NCI-H526 (cell line): ENCODE results near the gene ACVR1B.

Experiments used
- DNase-seq, 2 experiments: peaks; one replicate each; lab custom pipeline; 2025; lab: John Stamatoyannopoulos, UW

ACVR1B gene

DNA sequence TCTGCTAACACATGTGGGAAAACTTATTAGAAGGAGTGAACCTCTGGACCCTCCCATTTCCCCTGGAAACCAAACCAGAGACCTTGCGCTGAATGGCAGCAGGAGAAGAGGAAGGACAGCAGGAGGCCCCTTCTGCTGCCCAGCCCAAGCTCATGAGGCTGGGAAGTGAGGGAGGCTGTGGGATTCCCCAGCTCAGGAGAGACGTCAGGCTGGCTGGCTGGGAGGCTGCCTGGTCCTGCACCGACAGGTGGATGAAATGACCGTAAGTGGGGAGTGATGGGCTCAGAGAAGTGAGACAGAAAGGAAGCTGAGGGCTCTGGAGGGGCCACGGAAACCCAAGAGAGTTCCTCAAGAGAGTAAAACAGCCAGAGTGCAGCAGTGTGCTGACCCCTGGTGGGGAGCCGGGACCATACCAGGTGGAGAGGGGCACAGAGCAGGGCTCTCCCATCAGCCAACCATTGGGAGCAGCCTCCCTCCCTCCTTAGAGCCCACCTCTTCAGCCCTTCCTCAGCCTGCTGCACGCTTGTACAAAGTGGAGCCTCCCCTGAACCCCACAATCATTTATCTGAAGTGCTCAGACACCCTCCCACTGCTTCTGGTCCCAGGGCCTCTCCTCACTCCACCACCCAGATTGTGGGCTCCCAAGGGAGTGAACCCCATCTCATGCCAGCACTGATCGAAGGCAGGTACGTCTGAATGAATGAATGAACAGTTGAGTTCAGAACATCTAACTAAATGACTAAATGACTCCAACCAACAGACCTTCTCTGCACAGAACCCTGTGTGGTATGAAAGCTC is 69.2 kb downstream of the ACVR1B start:
- peak; percentile 76 to 88 for DNase-seq

DNA sequence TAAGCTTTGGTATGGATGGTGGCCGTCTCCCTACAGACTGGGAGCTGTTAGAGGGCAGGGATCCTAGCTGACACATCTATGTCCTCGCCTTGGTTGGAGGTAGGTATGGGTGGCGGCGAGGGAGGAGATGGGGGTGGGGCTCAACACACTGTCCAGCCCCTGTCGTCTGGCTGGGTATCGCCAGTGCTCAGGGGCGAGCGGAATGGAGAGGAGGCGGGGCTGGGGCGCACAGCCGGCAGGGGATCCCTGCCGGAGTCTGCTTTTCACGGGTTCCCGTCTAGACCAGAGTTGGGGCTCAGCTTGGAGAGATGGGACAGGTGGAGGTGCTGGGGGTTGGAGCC is 71.3 kb downstream of the ACVR1B start:
- peak in 1 of 2 experiments; percentile 84 for DNase-seq

DNA sequence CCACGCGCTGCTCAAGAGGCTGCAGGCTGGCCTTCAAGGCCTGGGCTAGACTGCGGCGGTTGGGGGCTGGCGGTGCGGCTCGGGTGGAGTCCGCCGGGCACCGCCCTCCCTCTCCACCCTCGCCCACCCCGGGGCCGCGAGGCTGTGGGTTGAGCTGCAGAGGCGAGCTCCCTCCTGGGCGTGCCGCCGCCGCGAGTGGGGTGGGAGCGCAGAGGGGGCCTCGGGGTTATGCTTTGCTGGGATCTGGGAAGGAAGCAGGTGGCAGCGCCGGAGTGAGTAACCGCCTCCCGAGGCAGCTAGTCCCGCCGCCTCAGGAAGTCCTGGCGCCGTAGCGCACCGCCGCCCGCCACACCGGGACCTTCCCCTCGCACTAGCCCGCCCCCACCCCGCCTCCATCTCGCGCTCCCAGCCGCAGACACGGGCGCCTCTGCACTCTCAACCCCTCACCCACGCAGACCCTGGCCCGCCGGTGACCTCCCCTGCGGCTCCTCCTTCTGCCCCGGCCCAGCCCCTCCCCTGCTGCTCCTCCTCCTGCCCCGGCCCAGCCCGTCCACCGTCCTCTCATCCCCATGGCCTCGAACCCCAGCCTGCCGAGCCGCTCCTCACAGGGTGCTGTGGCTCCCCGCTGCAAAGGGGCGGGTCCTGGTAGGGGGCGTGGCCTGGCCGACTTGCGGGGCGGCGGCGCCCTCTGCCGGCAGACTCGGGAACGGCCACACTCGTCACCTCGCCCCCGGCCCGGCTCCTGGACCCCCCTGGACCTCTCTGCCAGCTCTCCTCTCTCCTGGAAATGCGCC is 71.9 kb downstream of the ACVR1B start:
- peak; percentile 39 to 92 for DNase-seq

DNA sequence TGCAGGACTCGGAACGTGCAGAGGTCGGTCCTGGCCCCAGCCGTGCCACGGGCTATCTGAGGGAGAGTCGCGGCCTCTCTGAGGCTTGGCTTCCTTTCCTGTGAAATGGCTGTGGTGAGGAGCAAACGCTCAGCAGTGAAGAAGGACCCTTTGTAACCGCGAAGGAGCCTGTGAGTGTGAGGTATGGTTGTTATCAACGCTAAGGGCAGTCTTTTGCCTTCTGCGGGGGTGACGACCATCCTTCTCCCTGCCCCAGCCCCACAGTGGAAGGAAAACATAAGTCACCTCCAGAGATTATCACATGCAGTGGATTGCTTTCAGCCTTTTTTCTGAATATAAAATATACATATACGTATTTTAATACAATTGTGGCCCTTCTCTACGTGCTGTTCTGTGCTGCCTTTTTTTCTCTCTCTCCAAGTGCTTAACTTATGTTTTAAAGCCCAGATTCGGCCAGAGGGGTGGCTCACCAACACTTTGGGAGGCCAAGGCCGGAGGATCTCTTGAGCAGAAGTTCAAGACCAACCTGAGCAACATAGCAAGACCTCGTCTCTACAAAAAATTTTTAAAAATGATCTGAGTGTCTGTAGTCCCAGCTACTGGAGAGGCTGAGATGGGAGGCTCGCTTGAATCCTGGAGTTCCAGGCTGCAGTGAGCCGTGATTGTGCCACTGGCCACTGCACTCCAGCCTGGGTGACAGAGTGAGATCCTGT is 72.6 kb downstream of the ACVR1B start:
- no peak for DNase-seq

DNA sequence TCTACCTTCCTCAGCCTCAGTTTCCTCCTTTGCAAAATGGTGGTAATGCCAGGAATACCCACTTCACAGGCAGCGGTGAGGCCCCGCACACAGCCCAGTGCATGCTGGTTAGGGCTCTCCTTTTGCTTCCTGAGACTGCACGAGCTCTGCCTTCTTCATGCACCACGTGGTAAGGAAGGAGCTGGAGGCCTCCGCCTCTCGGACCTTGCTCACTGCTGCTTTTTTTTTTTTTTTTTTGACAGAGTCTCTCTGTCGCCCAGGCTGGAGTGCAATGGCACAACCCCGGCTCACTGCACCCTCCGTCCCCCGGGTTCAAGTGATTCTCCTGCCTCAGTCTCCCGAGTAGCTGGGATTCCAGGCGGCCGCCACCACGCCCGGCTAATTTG is 73.3 kb downstream of the ACVR1B start:
- DNase-seq: no peak

DNA sequence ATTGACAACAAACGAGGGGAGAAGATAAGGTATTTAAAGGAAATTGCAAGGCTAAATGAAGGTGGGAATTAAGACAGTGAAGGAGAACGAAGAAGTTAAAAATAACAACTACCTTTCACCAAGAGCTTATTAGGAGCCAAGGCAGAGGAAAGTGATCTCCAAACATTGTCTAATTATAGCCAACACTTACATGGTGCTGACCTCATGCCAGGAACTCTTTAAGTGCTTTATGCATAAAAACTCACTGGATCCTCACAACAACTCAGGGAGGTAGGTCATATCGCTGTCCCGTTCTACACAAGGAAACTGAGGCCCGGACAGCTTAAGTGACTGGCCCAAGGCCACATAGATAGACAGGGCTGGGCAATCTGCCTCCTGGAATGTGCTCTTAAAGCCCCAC is 74.8 kb downstream of the ACVR1B start:
- no peak for DNase-seq

DNA sequence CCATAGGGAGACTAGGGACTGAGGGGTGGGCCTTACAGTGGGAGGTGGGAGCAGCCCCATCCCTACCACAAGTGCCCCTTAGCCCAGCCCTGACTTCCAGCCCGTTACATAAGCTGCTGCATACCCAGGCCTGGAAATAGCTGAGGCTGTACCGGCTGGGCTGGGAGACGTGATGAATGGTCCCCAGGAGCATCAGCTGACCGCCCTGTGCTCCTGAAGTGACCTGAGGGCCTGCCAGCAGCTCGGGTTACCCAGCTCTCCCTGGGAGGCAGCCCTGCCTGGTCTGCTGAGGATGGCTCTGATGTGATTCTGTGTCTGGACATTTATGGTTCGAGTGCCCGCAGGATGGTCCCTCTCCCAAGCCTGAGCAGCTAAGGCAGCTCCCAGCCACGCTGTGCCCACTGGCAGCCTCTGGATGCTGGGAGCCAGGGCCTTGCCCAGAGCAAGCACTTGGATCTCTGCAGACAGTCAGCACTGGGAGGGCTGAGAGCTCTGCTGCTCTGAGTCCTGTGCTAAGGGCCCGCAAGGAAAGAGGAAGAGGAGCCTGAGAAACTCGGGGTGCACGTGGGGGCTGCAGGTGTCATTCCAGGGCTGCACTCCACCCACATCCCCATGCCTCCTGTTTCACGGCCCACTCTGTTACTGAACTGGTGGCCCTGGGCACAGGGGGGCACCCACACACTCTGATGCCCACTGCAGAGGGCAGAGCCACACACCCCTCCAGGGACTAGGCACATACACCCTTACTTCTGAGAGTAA is 75.8 kb downstream of the ACVR1B start:
- no peak for DNase-seq

DNA sequence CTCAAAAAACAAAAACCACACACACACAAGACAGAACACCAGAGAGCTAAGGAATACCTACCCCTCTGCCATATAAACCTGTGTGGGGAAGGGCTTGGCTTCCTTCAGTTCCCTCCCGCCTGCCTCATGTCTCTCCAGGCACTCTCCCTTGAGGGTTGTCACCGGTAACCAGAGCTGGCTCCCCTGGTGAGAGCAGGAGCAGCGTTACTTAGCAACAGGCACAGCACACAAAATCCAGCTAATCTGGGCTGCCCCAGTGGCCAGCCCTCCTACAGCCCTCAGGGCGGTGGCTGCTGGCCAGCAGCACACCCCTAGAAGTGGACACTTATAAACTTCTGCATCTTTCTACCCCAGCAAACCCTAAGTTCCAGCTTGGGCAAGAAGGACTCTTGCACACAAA is 78.2 kb downstream of the ACVR1B start:
- peak; percentile 80 to 90 for DNase-seq

DNA sequence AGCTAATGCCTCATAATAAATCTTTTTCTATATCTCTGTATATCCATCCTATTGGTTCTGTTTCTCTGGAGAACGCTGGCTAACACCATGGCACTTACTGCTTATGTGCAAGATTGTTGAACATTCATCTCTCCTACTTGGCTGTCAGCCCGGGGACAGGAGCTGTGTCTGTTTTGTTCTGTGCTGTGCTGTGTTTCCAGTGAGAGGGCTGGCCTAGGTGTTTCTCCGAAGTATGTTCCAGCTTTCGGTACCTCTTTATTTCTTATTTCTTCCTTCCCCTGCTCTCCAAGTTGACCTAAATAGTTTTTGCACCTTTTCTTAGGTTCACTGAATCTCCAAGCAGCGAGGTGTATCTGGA is 80.9 kb downstream of the ACVR1B start:
- no peak for DNase-seq

DNA sequence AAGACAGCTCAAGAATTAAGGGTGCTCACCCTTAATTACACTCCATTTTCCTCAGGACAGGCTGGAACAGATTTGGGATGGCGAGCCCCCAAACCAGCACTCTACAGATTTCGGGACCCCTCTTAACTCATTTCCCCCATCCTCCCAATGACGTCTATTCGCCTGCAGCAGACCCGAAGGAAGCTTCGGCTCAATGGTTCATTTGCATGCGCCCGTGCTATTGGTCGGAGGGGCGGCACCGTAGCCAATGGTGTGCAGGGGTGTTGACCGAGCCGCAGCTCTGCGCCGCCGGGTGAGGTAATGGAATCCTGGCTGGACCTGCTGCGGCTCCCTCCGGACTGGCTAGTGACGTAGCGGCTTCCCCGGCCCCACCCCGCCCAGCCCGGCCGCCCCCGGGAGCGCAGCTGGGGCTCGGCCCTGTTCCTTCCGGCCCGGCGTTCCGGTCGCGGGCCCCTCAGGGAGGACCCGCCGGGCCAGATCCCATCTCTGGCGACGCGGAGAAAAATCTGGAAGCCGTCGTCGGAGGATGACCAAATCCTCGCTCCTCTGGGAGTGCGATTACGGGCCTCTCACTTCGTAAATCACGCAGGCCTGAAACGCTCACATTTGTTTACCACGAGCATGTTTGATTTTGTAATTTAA is 81.4 kb downstream of the ACVR1B start:
- DNase-seq: peak; percentile 89 to 96

DNA sequence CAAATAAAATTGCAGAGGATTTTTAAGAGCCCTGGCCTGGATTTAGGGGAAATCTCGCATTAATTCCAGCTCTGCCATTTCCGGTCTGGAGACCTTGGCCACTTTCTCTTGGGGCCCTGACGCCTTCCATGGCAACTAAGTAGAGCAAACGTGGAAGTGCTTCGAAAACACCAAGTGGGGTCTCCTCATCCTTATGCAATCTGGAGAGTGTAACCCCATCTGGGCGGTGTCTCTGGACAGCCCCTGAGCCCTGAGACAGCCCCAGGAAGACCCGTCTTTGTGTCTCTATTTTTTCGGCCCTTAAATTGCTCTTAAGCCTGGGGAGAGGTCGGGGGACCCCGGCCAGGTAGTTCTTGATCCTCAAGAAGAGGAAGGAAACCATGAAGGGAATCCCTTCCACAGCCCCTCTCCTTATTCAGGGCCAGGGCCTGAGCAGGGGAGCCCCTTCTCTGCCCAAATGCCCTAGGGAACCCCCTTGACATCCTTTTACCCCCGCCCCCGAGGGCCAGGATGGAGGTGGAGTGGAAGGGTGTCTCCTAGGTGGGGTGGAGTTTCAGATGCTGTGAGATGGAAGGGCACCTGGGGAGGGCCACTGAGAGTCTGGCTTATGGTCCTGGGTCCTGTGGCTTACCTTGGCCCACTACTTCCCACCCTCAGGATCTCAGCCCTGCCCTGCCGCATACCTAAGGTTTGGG is 82.1 kb downstream of the ACVR1B start:
- no peak for DNase-seq

DNA sequence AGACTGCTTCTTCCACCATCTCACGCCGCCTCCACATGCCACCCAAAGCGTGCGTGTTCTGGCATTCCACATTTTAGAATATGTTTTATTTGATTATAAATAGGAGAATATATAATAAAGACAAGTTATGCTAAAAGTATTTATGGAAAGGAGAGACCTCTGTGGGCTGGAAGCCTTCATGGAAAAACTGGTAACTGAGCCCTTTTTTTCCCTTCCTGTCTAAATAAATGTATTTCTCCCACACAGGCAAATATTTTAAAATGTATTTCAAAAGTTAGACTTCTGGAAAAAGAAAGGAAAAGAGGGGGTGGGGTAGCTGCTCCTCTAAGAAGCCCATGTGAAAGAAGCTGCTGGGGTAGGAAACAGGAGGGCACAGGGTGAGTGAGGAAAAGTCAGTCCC is 83.7 kb downstream of the ACVR1B start:
- DNase-seq: no peak

DNA sequence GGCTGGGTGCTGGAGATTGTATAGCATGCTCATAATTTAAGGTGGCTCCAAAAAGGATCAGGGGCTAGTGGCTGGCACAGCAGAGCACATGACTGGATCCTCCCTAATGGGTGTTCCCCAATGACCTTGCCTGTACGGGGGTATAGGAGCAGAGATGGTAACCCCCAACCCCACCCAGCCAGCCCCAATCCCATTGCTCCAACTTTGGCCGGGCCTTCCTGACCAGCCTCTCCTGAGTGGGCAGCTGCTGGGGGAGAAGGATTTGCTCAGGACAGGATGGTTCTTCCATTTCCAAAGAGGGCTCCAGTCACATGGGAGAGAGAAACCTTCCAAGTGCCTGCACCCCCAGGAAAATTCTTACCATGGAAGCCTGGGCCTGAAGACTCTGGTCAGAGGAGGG is 84.4 kb downstream of the ACVR1B start:
- no peak for DNase-seq

DNA sequence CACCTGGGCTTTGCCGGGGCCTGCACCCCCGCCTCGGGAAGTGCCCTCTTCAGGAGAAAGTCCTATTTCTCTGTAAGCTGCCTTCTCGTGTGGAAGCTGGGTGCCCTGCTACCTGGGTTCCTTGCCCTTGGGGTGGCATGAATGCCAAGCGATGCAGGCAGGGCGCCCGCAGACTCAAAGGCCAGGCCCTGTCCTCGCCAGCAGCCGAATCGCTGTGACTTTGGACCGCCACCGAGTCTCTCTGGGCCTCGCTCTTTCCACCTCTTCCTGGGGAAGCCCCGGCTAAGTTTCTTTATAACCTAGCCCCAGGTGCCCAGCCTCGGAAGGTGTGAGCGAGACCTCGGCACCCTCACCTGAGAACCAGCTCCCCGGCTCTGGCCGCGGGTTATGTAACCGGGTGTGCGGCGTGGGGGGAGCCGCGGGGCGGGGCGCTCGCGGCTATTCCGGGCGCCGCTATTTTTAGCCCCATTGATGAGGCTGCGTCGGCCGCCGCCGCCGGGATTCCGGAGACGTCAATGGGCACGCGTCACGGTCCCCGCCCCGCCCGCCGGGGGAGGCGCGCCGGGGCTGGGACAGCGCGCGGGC is 85.2 kb downstream of the ACVR1B start:
- DNase-seq: peak; percentile 25 to 83

DNA sequence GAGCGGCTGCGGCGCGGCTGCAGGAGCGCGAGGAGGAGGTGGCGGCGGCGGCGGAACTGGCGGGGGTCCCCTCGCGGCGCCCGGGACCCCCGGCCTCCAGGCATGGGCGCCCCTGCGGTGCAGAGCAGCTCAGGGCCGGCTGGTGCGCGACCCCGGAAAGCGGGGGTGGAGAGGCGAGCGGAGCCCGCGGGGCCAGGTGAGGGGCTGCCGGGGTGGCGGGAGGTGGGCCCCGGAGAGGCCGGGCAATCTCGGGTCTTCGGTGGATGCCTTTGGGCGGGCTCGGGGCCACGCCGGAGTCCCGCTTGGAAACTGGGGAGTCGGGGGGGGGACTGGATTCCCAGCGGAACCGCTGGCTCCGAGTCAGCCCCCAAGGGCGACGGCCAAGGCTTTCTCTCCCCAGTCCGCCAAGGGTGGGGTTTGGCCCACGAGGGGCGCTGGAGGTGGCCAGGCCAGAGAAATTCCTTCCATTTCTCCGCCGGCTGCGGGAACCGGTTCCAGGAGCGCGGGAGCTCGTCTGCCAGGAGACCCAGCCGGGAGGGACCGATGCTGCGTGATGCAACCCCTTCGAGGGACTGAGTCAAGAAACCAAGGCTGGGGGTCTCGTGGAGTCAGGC is 85.9 kb downstream of the ACVR1B start:
- peak in 1 of 2 experiments; percentile 56 for DNase-seq

DNA sequence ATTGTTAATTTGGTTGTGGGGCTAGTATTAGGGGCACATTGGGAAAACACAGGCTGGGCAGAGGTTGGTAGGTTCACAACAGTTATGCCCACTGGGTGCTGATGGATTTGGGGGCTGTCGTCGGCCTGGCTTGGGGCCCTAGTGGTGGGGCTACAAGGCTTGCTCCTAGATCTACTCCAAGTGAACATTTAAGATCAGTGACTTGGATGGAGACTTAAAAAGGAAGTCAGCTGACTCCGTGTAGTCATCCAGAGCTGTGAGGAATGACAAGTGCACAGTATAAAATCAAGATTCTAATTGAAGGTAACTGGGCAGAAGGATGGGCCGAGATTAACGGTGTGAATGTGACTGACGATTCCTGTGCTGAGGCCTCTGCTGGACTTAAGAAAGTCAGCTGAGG is 86.9 kb downstream of the ACVR1B start:
- no peak for DNase-seq

DNA sequence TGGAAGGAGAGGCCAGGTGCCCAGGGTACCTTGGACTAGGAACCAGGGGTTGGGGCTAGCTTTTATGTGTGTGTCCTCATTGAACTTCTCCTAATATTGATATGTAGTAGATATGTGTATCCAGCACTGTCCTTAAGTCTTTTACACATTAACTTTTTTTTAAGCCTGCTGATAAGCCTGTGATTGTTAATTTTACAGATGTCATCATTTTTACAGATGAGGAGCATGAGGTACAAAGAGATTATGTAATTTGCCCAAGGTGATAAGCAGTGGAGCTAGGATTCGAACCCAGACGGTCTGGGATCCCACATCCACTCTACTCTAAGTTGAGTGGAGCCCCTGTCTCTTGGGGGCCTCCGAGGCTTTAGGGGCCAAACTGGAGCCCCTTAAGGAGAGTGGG is 89.5 kb downstream of the ACVR1B start:
- DNase-seq: no peak

DNA sequence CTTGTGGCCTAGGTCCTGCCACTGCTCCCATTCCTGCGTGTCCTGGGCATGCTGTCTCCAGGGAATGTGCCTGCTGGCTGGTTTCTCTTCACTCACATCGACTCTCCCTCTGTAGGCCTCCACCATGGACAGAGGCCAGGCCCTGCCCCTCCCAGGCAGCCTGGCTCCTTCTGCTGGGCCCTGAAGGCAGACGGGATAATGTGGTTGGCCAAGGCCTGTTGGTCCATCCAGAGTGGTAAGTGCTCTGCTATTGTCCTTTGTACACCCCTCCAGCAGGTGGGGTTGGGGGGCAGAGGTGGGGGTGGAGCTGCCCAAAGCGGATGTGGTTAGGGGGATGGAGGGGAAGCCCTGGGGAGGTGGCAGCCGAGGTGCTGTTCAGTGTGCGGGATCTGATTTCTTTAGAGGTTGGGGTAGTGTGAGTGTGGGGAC is 90.2 kb downstream of the ACVR1B start:
- DNase-seq: no peak

DNA sequence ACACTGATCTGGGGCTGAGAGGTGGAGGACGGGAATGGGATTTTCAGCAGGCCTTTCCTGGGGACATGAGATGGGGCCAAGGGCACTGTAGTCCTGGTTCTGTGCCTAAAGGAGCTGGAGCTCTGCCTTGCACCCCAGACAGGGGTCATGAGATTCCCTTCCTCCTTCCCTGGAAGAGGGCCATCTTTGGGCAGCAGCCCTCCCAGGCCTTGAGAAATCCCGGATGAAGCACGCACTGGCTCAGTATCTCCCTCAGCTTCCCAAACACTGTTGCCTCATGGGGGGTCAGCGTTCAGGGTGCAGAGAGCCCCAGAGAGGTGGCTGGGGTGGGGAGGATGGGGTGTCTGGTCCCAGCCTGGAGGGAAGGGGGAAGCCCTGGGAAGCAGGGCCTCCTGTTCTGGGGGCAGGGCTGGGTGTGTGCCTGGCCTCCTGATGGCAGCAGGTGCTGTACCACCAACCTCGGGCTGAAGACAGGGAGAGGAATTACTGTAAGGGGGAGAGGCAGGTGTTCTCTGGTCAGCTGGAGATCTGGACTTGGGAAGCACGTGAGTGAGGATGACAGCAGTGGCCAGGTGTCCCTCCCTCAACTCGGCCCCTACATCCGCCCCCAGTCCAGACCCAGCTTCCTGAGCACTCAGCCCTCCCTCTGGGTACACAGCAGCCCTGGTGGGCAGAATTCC is 91.3 kb downstream of the ACVR1B start:
- DNase-seq: no peak
